ENCODE data around the gene VPS16.

- no peak for TF ChIP-seq POLR2A (IDR thresholded peaks at IDR 0.05)
- no peak for TF ChIP-seq CTCF (IDR thresholded peaks at IDR 0.05)
- no peak for TF ChIP-seq POLR2AphosphoS5 (IDR thresholded peaks at IDR 0.05; ENCODE audit: insufficient read depth in 1 of 2, low read depth in 1 of 2)
Observed at GRCh38 chr20:2858591-2858990, 18.0 kb downstream of the VPS16 start.
